Stimulated activated CD4-positive, alpha-beta T cell treated with anti-CD3 and anti-CD28 coated beads, TNF-alpha, amount 100 ng/mL, for 48 hours (primary cell): Measurements from ENCODE around the gene PRRG1.
"Not testable (repeated sequence)": the region's sequence is repeated elsewhere in the genome, so short reads cannot be mapped to it uniquely, and the experiment has no call there.

Experiments used
- DNase-seq, 3 donors: peaks; one replicate each; pipeline ENCODE4 v3.0.0-alpha.2; 2020; ENCODE audit warnings: low read depth in 3 of 3

PRRG1 gene

GRCh38 chrX:37349221-37350033, at the start of gene PRRG1:
Gene PRRG1 (plus strand): TSS chrX:37349364. CDS start chrX:37406250, 56,886 bp downstream.
- DNase-seq = no peak

GRCh38 chrX:37302569-37302968, 46.6 kb upstream of the PRRG1 start:
- DNase-seq = no peak

GRCh38 chrX:37305238-37305637, 43.9 kb upstream of the PRRG1 start:
- DNase-seq = not testable (repeated sequence)

GRCh38 chrX:37314531-37314930, 34.6 kb upstream of the PRRG1 start:
- DNase-seq = no peak

GRCh38 chrX:37315511-37316248, 33.5 kb upstream of the PRRG1 start:
- DNase-seq = no peak

GRCh38 chrX:37320541-37321203, 28.5 kb upstream of the PRRG1 start:
- no peak for DNase-seq

- DNase-seq = no peak
Measured at GRCh38 chrX:37330642-37331041, 18.5 kb upstream of the PRRG1 start.

- no peak for DNase-seq
Measured at GRCh38 chrX:37331546-37331945, 17.6 kb upstream of the PRRG1 start.

GRCh38 chrX:37332055-37332454, 17.1 kb upstream of the PRRG1 start:
- DNase-seq = no peak

- no peak for DNase-seq
Measured at GRCh38 chrX:37332987-37333658, 16.0 kb upstream of the PRRG1 start.

- DNase-seq = no peak
Measured at GRCh38 chrX:37347420-37347819, 1.7 kb upstream of the PRRG1 start.

GRCh38 chrX:37348231-37348970, 763 bp upstream of the PRRG1 start:
- DNase-seq = no peak

- DNase-seq = no peak
Measured at GRCh38 chrX:37348971-37349220, 268 bp upstream of the PRRG1 start.

- no peak for DNase-seq
Measured at GRCh38 chrX:37350034-37350365, 836 bp downstream of the PRRG1 start.

GRCh38 chrX:37353646-37354045, 4.5 kb downstream of the PRRG1 start:
- DNase-seq = no peak

GRCh38 chrX:37357436-37357835, 8.3 kb downstream of the PRRG1 start:
- no peak for DNase-seq

GRCh38 chrX:37361596-37361995, 12.4 kb downstream of the PRRG1 start:
- DNase-seq = no peak

GRCh38 chrX:37364666-37365065, 15.5 kb downstream of the PRRG1 start:
- no peak for DNase-seq

- no peak for DNase-seq
Measured at GRCh38 chrX:37367946-37368345, 18.8 kb downstream of the PRRG1 start.

GRCh38 chrX:37370499-37371141, 21.5 kb downstream of the PRRG1 start:
- no peak for DNase-seq

- DNase-seq = no peak
Measured at GRCh38 chrX:37371578-37371991, 22.4 kb downstream of the PRRG1 start.
